HCT116 (cell line): ENCODE measurements around the gene SPINT4. TPM values are rescaled to one million over a fixed set of nuclear protein-coding genes. Genes with fewer than 3 reads are reported as not detected.

Experiments
- ATAC-seq: fragments of 200-7000 bp; cut with Tn5 transposase; 2 replicates; pipeline ENCODE4 v1.9.1; 2020; ENCODE audit warnings: mild to moderate bottlenecking, moderate library complexity
- BruUV-seq: library from RNA; stranded (reverse); fragments of 400-500 nt; replicated peaks from 2 replicates; lab custom pipeline; 2021; lab: Mats Ljungman, UMichigan
- CTCF ChIA-PET: fragments of 300-600 bp; sonication (Branson Sonifier 250); formaldehyde crosslinking; loops from one replicate; lab custom pipeline; 2021; ENCODE audit warnings: antibody characterized with exemption; lab: Charles Lee
- POLR2A ChIA-PET: fragments of 300-600, 350-600 bp; sonication (Branson Sonifier 250); formaldehyde crosslinking; loops from one replicate; lab custom pipeline; 2021; ENCODE audit warnings: antibody characterized with exemption; lab: Charles Lee
- RAD21 ChIA-PET, 2 experiments: fragments of 300-600 bp; sonication (Branson Sonifier 250); formaldehyde crosslinking; loops; one replicate each; lab custom pipeline; 2023; ENCODE audit warnings: low total read pairs in 2 of 2; ENCODE audit not compliant: uncharacterized antibody in 2 of 2, unreplicated experiment in 2 of 2, low non-redundant PET in 1 of 2; lab: Charles Lee
- DNase-seq: peaks from one replicate; pipeline ENCODE4 v3.0.0-alpha.2; 2010; ENCODE audit warnings: low read depth, low spot score
- H2AFZ ChIP-seq: fragments of 200-600 bp; shearing (Covaris generic), sonication (generic); 2 replicates; pipeline ENCODE4 v1.6.1; 2017; ENCODE audit warnings: low read depth, mixed run types, mixed read lengths, antibody characterized with exemption, low read length; ENCODE audit not compliant: poor library complexity, severe bottlenecking
- H3K27ac ChIP-seq: 2 replicates; pipeline ENCODE4 v1.5.1; 2012; ENCODE audit warnings: low read depth, low read length
- H3K27me3 ChIP-seq: fragments of 200-600 bp; sonication (generic); 2 replicates; pipeline ENCODE4 v1.6.1; 2016; ENCODE audit warnings: mixed run types, low read length, mixed read lengths; ENCODE audit not compliant: insufficient read depth
- H3K36me3 ChIP-seq, 2 experiments: fragments of 200-500 bp in 1 of 2; fragments of 200-600 bp in 1 of 2; sonication (Bioruptor generic) in 1 of 2; sonication (generic) in 1 of 2; 2 replicates each; pipeline versions ENCODE4 v1.5.1 to v1.6.1; 2014 to 2016; ENCODE audit warnings: low read length in 2 of 2, inconsistent platforms in 1 of 2, mixed read lengths in 1 of 2, mixed run types in 1 of 2; ENCODE audit not compliant: insufficient read depth in 2 of 2, control insufficient read depth in 1 of 2
- H3K4me1 ChIP-seq, 2 experiments: fragments of 200-600 bp in 1 of 2; sonication (generic) in 1 of 2; 2 replicates each; pipeline versions ENCODE4 v1.5.1 to v1.6.1; 2012 to 2017; ENCODE audit warnings: low read length in 2 of 2, inconsistent platforms in 1 of 2, mild to moderate bottlenecking in 1 of 2, mixed read lengths in 1 of 2, mixed run types in 1 of 2, moderate library complexity in 1 of 2; ENCODE audit not compliant: insufficient read depth in 2 of 2, control insufficient read depth in 1 of 2
- H3K4me2 ChIP-seq: fragments of 200-600 bp; sonication (generic); 2 replicates; pipeline ENCODE4 v1.6.1; 2017; ENCODE audit warnings: mixed run types, low read length, mixed read lengths
- H3K4me3 ChIP-seq, 2 experiments: fragments of 200-600 bp in 1 of 2; sonication (generic) in 1 of 2; replicated peaks in 1 of 2; 2 replicates each; pipeline ENCODE4 v1.5.1; 2011 to 2016; ENCODE audit warnings: low read length in 2 of 2, control low read depth in 1 of 2, low read depth in 1 of 2, mild to moderate bottlenecking in 1 of 2, mixed read lengths in 1 of 2, mixed run types in 1 of 2
- H3K79me2 ChIP-seq: fragments of 200-600 bp; sonication (generic); 2 replicates; pipeline ENCODE4 v1.6.1; 2017; ENCODE audit warnings: mild to moderate bottlenecking, mixed run types, low read length, moderate library complexity, mixed read lengths; ENCODE audit not compliant: insufficient read depth
- H3K9ac ChIP-seq: fragments of 200-600 bp; sonication (generic); 2 replicates; pipeline ENCODE4 v1.6.1; 2016; ENCODE audit warnings: low read length, mixed read lengths
- H3K9me2 ChIP-seq: fragments of 200-600 bp; sonication (generic), shearing (Covaris generic); 2 replicates; pipeline ENCODE4 v1.6.1; 2017; ENCODE audit warnings: mixed run types, mild to moderate bottlenecking, moderate library complexity; ENCODE audit not compliant: insufficient read depth
- H3K9me3 ChIP-seq, 2 experiments: fragments of 200-500 bp in 1 of 2; fragments of 200-600 bp in 1 of 2; sonication (Bioruptor generic) in 1 of 2; sonication (generic) in 1 of 2; 2 replicates each; pipeline ENCODE4 v1.6.1; 2014 to 2017; ENCODE audit warnings: low read length in 2 of 2, mixed read lengths in 2 of 2, inconsistent platforms in 1 of 2, low read depth in 1 of 2, mild to moderate bottlenecking in 1 of 2, mixed run types in 1 of 2, moderate library complexity in 1 of 2; ENCODE audit not compliant: control insufficient read depth in 1 of 2, insufficient read depth in 1 of 2
- H4K20me1 ChIP-seq: fragments of 200-600 bp; sonication (generic), shearing (Covaris generic); 2 replicates; pipeline ENCODE4 v1.6.1; 2017; ENCODE audit warnings: mixed run types, mild to moderate bottlenecking, moderate library complexity; ENCODE audit not compliant: insufficient read depth
- CEBPB ChIP-seq: IDR thresholded peaks from 2 replicates; pipeline ENCODE4 v1.6.1; 2012; ENCODE audit warnings: low read depth
- CTCF ChIP-seq, 3 experiments: fragments of 200-600 bp in 1 of 3; sonication (generic) in 1 of 3; IDR thresholded peaks in 2 of 3; conservative IDR thresholded peaks in 1 of 3; 2 replicates each; pipeline ENCODE4 v1.5.1; 2012 to 2017; ENCODE audit warnings: low read depth in 2 of 3, low read length in 2 of 3, antibody characterized with exemption in 1 of 3, borderline replicate concordance in 1 of 3, control low read depth in 1 of 3, mild to moderate bottlenecking in 1 of 3, mixed read lengths in 1 of 3, mixed run types in 1 of 3, moderate library complexity in 1 of 3; ENCODE audit not compliant: insufficient read depth in 1 of 3
- EGR1 ChIP-seq: IDR thresholded peaks from 2 replicates; pipeline ENCODE4 v1.6.1; 2012; ENCODE audit warnings: low read depth
- EZH2 ChIP-seq: fragments of 200-600 bp; sonication (generic); IDR thresholded peaks from 2 replicates; pipeline ENCODE4 v1.6.1; 2017; ENCODE audit warnings: antibody characterized with exemption, mixed run types
- EZH2phosphoT487 ChIP-seq: fragments of 200-600 bp; IDR thresholded peaks from 2 replicates; pipeline ENCODE4 v1.6.1; 2018; ENCODE audit warnings: antibody characterized with exemption, borderline replicate concordance
- FOSL1 ChIP-seq: IDR thresholded peaks from 2 replicates; pipeline ENCODE4 v1.6.1; 2012; ENCODE audit warnings: low read depth
- MAX ChIP-seq: IDR thresholded peaks from 2 replicates; pipeline ENCODE4 v1.6.1; 2012
- SIN3A ChIP-seq: IDR thresholded peaks from 2 replicates; pipeline ENCODE4 v1.6.1; 2012; ENCODE audit warnings: low read depth
- SRF ChIP-seq: IDR thresholded peaks from 2 replicates; pipeline ENCODE4 v1.6.1; 2012; ENCODE audit warnings: low read depth
- intact Hi-C: fragments of 100-400 bp; cut with micrococcal nuclease; formaldehyde crosslinking; loops from 2 replicates; pipeline ENCODE4 v1.10.0; 2022
- total RNA-seq: library from RNA; stranded (reverse); gene quantifications from one replicate; pipeline ENCODE4 v1.2.1, GENCODE V29; 2021; ENCODE audit not compliant: unreplicated experiment
- TF ChIP-seq, protein P1 (sequence below): IDR thresholded peaks from 2 replicates; pipeline ENCODE4 v1.6.1; 2012

SPINT4 gene
- total RNA-seq, 1 experiment from 2014 or later: not detected

- CTCF ChIA-PET: interaction anchor here (1.1 kb wide), 1 partner anchor 106 kb away, joined by 3 read pairs; no protein-coding TSS in a partner anchor
- RAD21 ChIA-PET: no interaction called here
- no peak for DNase-seq
- Histone ChIP-seq H3K79me2 (no peaks in the 10 kb centered on the region), H3K36me3 (no peaks in the 10 kb centered on the region), H2AFZ (no peak overlapping the region), H3K27me3 (no peaks in the 10 kb centered on the region), H3K4me1 (no peaks in the 10 kb centered on the region), H3K9ac (no peak overlapping the region), H3K9me3 (no peaks in the 10 kb centered on the region), H3K27ac (no peak overlapping the region), H3K4me2 (no peak overlapping the region), H3K4me3 (no peak overlapping the region)
- no TSS peak for BruUV-seq
- POLR2A ChIA-PET: no interaction called here
- no peak for ATAC-seq
- TF ChIP-seq EZH2: no peak
- TF ChIP-seq SRF: no peak
- TF ChIP-seq SIN3A: no peak
- TF ChIP-seq, protein P1, sequence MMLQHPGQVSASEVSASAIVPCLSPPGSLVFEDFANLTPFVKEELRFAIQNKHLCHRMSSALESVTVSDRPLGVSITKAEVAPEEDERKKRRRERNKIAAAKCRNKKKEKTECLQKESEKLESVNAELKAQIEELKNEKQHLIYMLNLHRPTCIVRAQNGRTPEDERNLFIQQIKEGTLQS: no peak
- TF ChIP-seq CTCF (IDR thresholded peaks at IDR 0.05 in 2 of 3, conservative IDR thresholded peaks at IDR 0.05 in 1 of 3; ENCODE audit: borderline replicate concordance in 1 of 3, insufficient read depth in 1 of 3, low read depth in 2 of 3, low read length in 2 of 3): no peak
- no peak for TF ChIP-seq CEBPB
- TF ChIP-seq, all 23 proteins: peak for 0
- Histone ChIP-seq H3K9me2 (no peaks in the 10 kb centered on the region), H4K20me1 (no peaks in the 10 kb centered on the region)
- intact Hi-C loops: no loop called here
Measured at GRCh38 chr20:45695496-45695895, 26.7 kb upstream of the SPINT4 start.

DNA sequence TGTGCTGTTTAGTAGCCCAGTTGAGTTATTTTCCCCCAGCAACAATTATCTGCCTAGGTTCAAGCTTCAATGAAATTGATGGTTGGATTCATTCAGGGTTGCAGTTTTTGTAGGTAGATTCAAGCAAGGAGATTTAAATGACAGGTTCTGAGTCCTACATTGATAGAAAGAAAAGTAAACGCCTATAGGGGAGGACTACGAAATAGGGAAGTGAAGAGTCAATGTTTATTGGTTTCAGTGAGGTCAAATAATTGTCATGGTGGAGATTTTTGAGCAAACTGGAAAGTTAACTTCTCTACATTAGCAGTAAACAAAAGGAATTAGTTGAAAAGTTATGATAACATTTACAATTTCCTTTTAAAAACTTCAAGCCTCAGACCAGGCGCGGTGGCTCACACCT lies 21.0 kb upstream of the SPINT4 start:
- no peaks in the 10 kb centered on the region for H3K9me2 ChIP-seq
- no peak for TF ChIP-seq EGR1
- no peak for TF ChIP-seq MAX
- no peak for TF ChIP-seq EZH2phosphoT487
- no peak for TF ChIP-seq FOSL1
- ChIA-PET CTCF (no interaction called here), RAD21 (no interaction called here), POLR2A (no interaction called here)
- H3K27me3 ChIP-seq: no peaks in the 10 kb centered on the region
- no TSS peak for BruUV-seq
- no peak overlapping the region for H3K4me2 ChIP-seq
- no peaks in the 10 kb centered on the region for H3K9me3 ChIP-seq
- DNase-seq: no peak
- intact Hi-C loops: no loop called here
- ATAC-seq: no peak
- no peaks in the 10 kb centered on the region for H3K36me3 ChIP-seq
- H3K79me2 ChIP-seq: no peaks in the 10 kb centered on the region
- no peaks in the 10 kb centered on the region for H3K4me1 ChIP-seq
- no peak overlapping the region for H3K27ac ChIP-seq
- H2AFZ ChIP-seq: no peak overlapping the region
- H3K4me3 ChIP-seq: no peak overlapping the region
- H4K20me1 ChIP-seq: no peaks in the 10 kb centered on the region
- H3K9ac ChIP-seq: no peak overlapping the region
